Mesothelial cell of epicardium (in vitro differentiated cells): ENCODE results near the gene JARID2. TPM values are rescaled to one million over a fixed set of nuclear protein-coding genes. Genes with fewer than 3 reads are reported as not detected.

Experiments
- DNase-seq, 2 experiments: peaks; one replicate each; pipeline ENCODE4 v3.0.0; 2021; ENCODE audit warnings: low spot score in 2 of 2; ENCODE audit not compliant: unreplicated experiment in 2 of 2
- H3K27ac Mint-ChIP-seq: 2 replicates; pipeline ENCODE4 v1.8.0; 2021; ENCODE audit warnings: mixed read lengths
- H3K27me3 Mint-ChIP-seq: 2 replicates; pipeline ENCODE4 v1.8.0; 2021; ENCODE audit warnings: low read depth, mixed read lengths
- H3K36me3 Mint-ChIP-seq: 2 replicates; pipeline ENCODE4 v1.8.0; 2021; ENCODE audit warnings: mixed read lengths
- H3K4me1 Mint-ChIP-seq: 2 replicates; pipeline ENCODE4 v1.8.0; 2021; ENCODE audit warnings: mixed read lengths
- H3K4me3 Mint-ChIP-seq: 2 replicates; pipeline ENCODE4 v1.8.0; 2021; ENCODE audit warnings: mild to moderate bottlenecking, moderate library complexity, mixed read lengths
- H3K9me3 Mint-ChIP-seq: 2 replicates; pipeline ENCODE4 v1.8.0; 2021; ENCODE audit warnings: mixed read lengths
- CTCF ChIP-seq: fragments of 200-600 bp; sonication (generic); IDR thresholded peaks from one replicate; pipeline ENCODE4 v1.5.0; 2021; ENCODE audit warnings: antibody characterized with exemption; ENCODE audit not compliant: unreplicated experiment
- total RNA-seq: library from RNA; stranded (reverse); gene quantifications from 3 replicates; pipeline ENCODE4 v1.2.1, GENCODE V29; 2021

JARID2 gene
- total RNA-seq, 1 donor from 2014 or later, result 35.3 TPM

DNA sequence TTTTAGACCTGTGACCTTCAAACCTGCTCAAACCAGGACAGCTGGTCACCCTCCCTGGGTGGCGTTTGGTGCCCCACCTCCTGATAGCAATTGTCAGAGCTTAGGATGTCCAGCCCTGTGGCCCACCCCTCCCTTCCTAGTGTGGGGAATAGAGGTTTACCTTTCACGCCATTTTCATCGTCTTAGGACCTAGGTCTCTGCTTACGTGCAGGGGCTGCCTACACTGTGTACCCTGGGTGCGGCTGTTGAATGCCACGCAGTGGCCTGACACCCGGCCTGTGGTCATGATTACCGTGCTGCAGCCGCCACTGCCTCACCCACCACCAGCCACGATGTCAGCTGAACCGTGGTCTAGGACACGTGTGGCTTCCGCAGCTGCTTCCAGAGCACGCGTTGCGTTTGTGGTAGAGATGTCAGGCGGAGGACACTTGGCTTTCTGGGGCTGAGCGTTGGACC is 259.6 kb downstream of the JARID2 start:
- Mint-ChIP-seq H3K4me1 (peaks cover 46% of the 10 kb centered on the region), H3K9me3 (no peaks in the 10 kb centered on the region), H3K27ac (peak overlapping the region; percentile 69), H3K27me3 (no peaks in the 10 kb centered on the region), H3K4me3 (no peak overlapping the region), H3K36me3 (peaks cover 30% of the 10 kb centered on the region)
- TF ChIP-seq CTCF, result no peak
- DNase-seq, result no peak

DNA sequence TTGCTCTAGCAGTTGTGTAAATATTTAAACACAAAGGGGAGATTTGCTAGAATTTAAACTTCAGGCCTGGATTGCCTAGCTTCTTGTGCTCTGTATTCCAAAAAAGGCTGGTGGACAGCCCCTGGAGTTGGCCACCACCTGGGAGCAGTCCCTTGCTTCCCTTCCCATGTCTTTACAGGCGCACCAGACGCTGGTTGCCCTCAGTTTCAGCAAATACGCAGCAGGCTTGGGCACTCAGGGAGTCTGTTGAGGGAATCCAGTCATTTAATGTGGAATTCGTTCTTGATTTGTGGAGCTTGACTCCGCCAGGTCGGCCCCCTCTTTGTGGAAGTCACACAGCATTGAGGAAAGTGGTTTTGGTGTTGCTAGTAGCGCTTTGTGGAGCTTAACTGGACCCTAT is 260.2 kb downstream of the JARID2 start:
- Mint-ChIP-seq H3K27ac (no peak overlapping the region), H3K4me1 (peaks cover 43% of the 10 kb centered on the region), H3K36me3 (peaks cover 28% of the 10 kb centered on the region), H3K4me3 (no peak overlapping the region), H3K9me3 (no peaks in the 10 kb centered on the region), H3K27me3 (no peaks in the 10 kb centered on the region)
- TF ChIP-seq CTCF, result no peak
- DNase-seq, result no peak

DNA sequence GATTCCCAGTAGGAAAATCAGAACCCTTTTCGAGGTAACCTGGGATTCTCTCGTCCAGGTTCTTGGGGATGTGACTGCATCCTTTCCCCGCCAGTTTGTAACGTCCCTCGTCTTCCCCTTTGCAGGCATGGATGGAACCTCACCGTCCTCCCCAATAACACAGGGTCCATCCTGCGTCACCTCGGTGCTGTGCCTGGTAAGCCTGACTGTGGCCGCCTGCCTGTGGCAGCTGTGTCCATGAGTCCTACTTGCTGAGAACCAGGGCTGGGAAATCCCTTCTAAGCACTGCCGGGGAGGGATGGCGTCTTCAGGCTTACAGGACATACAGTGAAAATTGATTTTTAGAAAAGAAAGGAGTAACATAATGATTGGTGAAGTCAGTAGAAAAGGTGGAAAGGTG is 261.4 kb downstream of the JARID2 start:
- no peak overlapping the region for H3K27ac Mint-ChIP-seq

DNA sequence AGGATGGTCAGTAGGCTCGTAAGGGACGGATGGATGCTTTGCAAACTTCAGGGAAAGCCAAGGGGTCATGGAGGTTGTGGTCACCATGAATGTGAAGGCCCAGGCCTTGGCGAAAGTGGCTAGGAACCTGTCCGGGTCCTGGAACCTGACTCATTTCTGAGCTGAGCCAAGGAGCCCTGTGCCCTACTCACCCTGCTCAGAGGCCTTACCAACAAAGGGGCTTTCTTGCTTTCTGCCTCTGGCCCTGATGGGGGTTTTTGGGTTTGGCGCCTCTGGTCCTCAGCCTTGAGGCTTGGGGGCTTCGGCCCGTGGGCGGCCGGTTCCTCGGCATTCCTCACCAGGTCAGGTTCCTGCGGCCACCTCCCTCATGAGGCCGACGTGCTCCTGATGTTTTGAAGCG is 261.9 kb downstream of the JARID2 start:
- H3K27ac Mint-ChIP-seq, result no peak overlapping the region
- H3K27me3 Mint-ChIP-seq, result no peaks in the 10 kb centered on the region
- H3K4me1 Mint-ChIP-seq, result peaks cover 26% of the 10 kb centered on the region

More for the DNA sequence above, 261.4 kb downstream of the JARID2 start:
- no peak for TF ChIP-seq CTCF
- Mint-ChIP-seq H3K4me3 (no peak overlapping the region), H3K9me3 (no peaks in the 10 kb centered on the region), H3K4me1 (peaks cover 32% of the 10 kb centered on the region), H3K36me3 (peaks cover 29% of the 10 kb centered on the region), H3K27me3 (no peaks in the 10 kb centered on the region)
- no peak for DNase-seq

GRCh38 chr6:15508441-15508871 is 262.6 kb downstream of the JARID2 start:
- Mint-ChIP-seq H3K27ac (no peak overlapping the region), H3K4me3 (no peak overlapping the region), H3K4me1 (peaks cover 24% of the 10 kb centered on the region), H3K9me3 (no peaks in the 10 kb centered on the region), H3K27me3 (no peaks in the 10 kb centered on the region), H3K36me3 (peaks cover 37% of the 10 kb centered on the region)
- TF ChIP-seq CTCF, result no peak
- no peak for DNase-seq

More for the DNA sequence above, 261.9 kb downstream of the JARID2 start:
- no peak overlapping the region for H3K4me3 Mint-ChIP-seq
- DNase-seq, result no peak
- peaks cover 33% of the 10 kb centered on the region for H3K36me3 Mint-ChIP-seq
- TF ChIP-seq CTCF, result no peak
- no peaks in the 10 kb centered on the region for H3K9me3 Mint-ChIP-seq

DNA sequence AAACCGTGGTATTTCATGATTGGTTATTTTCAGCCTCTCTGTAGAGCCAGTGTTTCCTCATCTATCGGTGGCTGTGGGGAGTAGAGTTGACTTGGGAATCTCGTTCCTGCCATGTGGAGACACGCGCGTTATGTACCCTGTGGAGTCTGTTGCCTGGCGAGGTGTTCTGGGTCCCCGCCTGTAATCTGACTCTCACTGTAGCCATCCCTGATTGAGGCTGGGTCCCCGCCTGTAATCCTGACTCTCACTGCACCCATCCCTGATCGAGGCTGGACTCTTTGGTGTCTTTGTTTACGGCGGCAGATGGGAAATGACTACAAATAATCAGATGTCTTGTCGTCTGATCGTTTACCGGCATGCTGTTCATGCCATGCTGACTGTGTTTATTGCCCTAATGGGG is 263.1 kb downstream of the JARID2 start:
- TF ChIP-seq CTCF, result no peak
- no peak overlapping the region for H3K4me3 Mint-ChIP-seq
- H3K27ac Mint-ChIP-seq, result no peak overlapping the region
- no peaks in the 10 kb centered on the region for H3K27me3 Mint-ChIP-seq
- H3K4me1 Mint-ChIP-seq, result peaks cover 20% of the 10 kb centered on the region
- no peaks in the 10 kb centered on the region for H3K9me3 Mint-ChIP-seq
- no peak for DNase-seq
- peaks cover 41% of the 10 kb centered on the region for H3K36me3 Mint-ChIP-seq
